ENCODE measurements around the gene MAP2K5.

- no peak for TF ChIP-seq CTCF (IDR thresholded peaks at IDR 0.05)
- TF ChIP-seq ZFX (IDR thresholded peaks at IDR 0.05; ENCODE audit: borderline replicate concordance): no peak
Observed at GRCh38 chr15:67678993-67679392, 136.5 kb downstream of the MAP2K5 start.
